Panc1 (cell line): ENCODE measurements around the gene LIMA1.
A peak's percentile ranks its signal among the peaks of the same experiment; 100 is the strongest.

Source experiments
- POLR2AphosphoS5 ChIP-seq: IDR thresholded peaks from 2 replicates; pipeline ENCODE4 v1.6.1; 2012; ENCODE audit warnings: mild to moderate bottlenecking, low read depth, low read length, moderate library complexity
- TCF7L2 ChIP-seq: IDR thresholded peaks from 2 replicates; pipeline ENCODE4 v1.6.1; 2011; ENCODE audit warnings: mild to moderate bottlenecking, low read depth, low read length, inconsistent platforms
- TF ChIP-seq, protein P1 (sequence below): fragments of 450-650 bp; IDR thresholded peaks from 2 replicates; pipeline ENCODE4 v1.5.1; 2017; ENCODE audit warnings: mild to moderate bottlenecking
- TF ChIP-seq, protein P2 (sequence below), 2 experiments: IDR thresholded peaks; 2 replicates each; pipeline ENCODE4 v1.6.1; 2011 to 2012; ENCODE audit warnings: low read depth in 2 of 2, control low read depth in 1 of 2, low read length in 1 of 2, mild to moderate bottlenecking in 1 of 2, moderate library complexity in 1 of 2; ENCODE audit not compliant: insufficient read depth in 1 of 2

DNA sequence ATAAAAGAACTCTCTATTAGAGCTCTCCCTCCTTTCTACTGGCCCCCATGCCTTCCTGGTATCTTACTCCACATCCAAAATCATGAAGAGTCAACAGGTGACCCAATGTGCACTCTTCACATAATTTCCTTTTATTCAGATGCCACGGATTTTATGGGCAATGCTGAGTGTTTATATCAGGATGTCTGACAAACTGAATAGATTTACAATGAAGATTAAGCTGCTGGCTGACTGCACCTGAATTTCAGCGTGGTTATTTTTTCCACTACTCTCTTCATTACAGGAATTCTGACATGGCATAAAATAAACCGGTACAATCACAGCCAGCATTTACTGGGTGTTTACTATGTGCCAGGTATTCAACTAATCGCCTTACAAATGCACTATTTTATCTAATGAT lies 86.8 kb downstream of the LIMA1 start:
- TF ChIP-seq POLR2AphosphoS5: no peak
- TF ChIP-seq, protein P1, sequence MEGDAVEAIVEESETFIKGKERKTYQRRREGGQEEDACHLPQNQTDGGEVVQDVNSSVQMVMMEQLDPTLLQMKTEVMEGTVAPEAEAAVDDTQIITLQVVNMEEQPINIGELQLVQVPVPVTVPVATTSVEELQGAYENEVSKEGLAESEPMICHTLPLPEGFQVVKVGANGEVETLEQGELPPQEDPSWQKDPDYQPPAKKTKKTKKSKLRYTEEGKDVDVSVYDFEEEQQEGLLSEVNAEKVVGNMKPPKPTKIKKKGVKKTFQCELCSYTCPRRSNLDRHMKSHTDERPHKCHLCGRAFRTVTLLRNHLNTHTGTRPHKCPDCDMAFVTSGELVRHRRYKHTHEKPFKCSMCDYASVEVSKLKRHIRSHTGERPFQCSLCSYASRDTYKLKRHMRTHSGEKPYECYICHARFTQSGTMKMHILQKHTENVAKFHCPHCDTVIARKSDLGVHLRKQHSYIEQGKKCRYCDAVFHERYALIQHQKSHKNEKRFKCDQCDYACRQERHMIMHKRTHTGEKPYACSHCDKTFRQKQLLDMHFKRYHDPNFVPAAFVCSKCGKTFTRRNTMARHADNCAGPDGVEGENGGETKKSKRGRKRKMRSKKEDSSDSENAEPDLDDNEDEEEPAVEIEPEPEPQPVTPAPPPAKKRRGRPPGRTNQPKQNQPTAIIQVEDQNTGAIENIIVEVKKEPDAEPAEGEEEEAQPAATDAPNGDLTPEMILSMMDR: no peak
- TF ChIP-seq, protein P2, sequence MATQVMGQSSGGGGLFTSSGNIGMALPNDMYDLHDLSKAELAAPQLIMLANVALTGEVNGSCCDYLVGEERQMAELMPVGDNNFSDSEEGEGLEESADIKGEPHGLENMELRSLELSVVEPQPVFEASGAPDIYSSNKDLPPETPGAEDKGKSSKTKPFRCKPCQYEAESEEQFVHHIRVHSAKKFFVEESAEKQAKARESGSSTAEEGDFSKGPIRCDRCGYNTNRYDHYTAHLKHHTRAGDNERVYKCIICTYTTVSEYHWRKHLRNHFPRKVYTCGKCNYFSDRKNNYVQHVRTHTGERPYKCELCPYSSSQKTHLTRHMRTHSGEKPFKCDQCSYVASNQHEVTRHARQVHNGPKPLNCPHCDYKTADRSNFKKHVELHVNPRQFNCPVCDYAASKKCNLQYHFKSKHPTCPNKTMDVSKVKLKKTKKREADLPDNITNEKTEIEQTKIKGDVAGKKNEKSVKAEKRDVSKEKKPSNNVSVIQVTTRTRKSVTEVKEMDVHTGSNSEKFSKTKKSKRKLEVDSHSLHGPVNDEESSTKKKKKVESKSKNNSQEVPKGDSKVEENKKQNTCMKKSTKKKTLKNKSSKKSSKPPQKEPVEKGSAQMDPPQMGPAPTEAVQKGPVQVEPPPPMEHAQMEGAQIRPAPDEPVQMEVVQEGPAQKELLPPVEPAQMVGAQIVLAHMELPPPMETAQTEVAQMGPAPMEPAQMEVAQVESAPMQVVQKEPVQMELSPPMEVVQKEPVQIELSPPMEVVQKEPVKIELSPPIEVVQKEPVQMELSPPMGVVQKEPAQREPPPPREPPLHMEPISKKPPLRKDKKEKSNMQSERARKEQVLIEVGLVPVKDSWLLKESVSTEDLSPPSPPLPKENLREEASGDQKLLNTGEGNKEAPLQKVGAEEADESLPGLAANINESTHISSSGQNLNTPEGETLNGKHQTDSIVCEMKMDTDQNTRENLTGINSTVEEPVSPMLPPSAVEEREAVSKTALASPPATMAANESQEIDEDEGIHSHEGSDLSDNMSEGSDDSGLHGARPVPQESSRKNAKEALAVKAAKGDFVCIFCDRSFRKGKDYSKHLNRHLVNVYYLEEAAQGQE (IDR thresholded peaks at IDR 0.05; ENCODE audit: insufficient read depth in 1 of 2, low read depth in 2 of 2, low read length in 1 of 2): no peak
- TF ChIP-seq TCF7L2: peak; percentile 82
